SK-N-SH treated with all-trans-retinoic acid at 6 μM for 48 hours (cell line): ENCODE measurements around the gene USH1G.

ENCODE experiments used
- ATAC-seq: fragments of 200-7000 bp; cut with Tn5 transposase; 3 replicates; pipeline ENCODE4 v1.9.1; 2020; ENCODE audit warnings: mild to moderate bottlenecking, moderate library complexity
- GLIS3 ChIP-seq: fragments of 250-450 bp; sonication (Bioruptor Pico); IDR thresholded peaks from 2 replicates; pipeline ENCODE4 v1.5.0; 2020; ENCODE audit warnings: mild to moderate bottlenecking, moderate library complexity
- ISL1 ChIP-seq: fragments of 250-450 bp; sonication (Bioruptor Pico); IDR thresholded peaks from 2 replicates; pipeline ENCODE4 v2.1.2; 2022; ENCODE audit warnings: mild to moderate bottlenecking, moderate library complexity
- OSR1 ChIP-seq: fragments of 250-450 bp; sonication (Bioruptor Pico); IDR thresholded peaks from 2 replicates; pipeline ENCODE4 v1.8.0; 2022; ENCODE audit warnings: moderate library complexity, mild to moderate bottlenecking, inconsistent platforms
- PPARA ChIP-seq: fragments of 250-450 bp; sonication (Bioruptor Pico); IDR thresholded peaks from 2 replicates; pipeline ENCODE4 v1.5.0; 2020; ENCODE audit warnings: mild to moderate bottlenecking, borderline replicate concordance
- RARB ChIP-seq: fragments of 250-450 bp; sonication (Bioruptor Pico); IDR thresholded peaks from 2 replicates; pipeline ENCODE4 v1.8.0; 2021; ENCODE audit warnings: mild to moderate bottlenecking, moderate library complexity
- SNAI2 ChIP-seq: fragments of 250-450 bp; sonication (Bioruptor Pico); IDR thresholded peaks from 2 replicates; pipeline ENCODE4 v1.5.0; 2020; ENCODE audit warnings: mild to moderate bottlenecking, moderate library complexity
- TCF4 ChIP-seq: fragments of 250-450 bp; sonication (Bioruptor Pico); IDR thresholded peaks from 2 replicates; pipeline ENCODE4 v1.8.0; 2021; ENCODE audit warnings: mild to moderate bottlenecking, moderate library complexity, borderline replicate concordance
- TOX ChIP-seq: fragments of 250-450 bp; sonication (Bioruptor Pico); IDR thresholded peaks from 2 replicates; pipeline ENCODE4 v1.8.0; 2021; ENCODE audit warnings: mild to moderate bottlenecking, moderate library complexity, borderline replicate concordance
- ZC3H10 ChIP-seq: fragments of 250-450 bp; sonication (Bioruptor Pico); IDR thresholded peaks from 2 replicates; pipeline ENCODE4 v1.5.1; 2021; ENCODE audit warnings: mild to moderate bottlenecking, moderate library complexity
- ZFP3 ChIP-seq: fragments of 250-450 bp; sonication (Bioruptor Pico); IDR thresholded peaks from 2 replicates; pipeline ENCODE4 v1.5.0; 2020; ENCODE audit warnings: mild to moderate bottlenecking, moderate library complexity
- ZNF565 ChIP-seq: fragments of 450-650 bp; formaldehyde crosslinking; conservative IDR thresholded peaks from 2 replicates; pipeline ENCODE4 v1.5.0; 2020; ENCODE audit warnings: low read depth, mild to moderate bottlenecking, moderate library complexity
- ZNF70 ChIP-seq: fragments of 450-650 bp; formaldehyde crosslinking; IDR thresholded peaks from 2 replicates; pipeline ENCODE4 v1.5.0; 2020; ENCODE audit warnings: mild to moderate bottlenecking, moderate library complexity
- TF ChIP-seq, protein P1 (sequence below): fragments of 250-450 bp; sonication (Bioruptor Pico); IDR thresholded peaks from 2 replicates; pipeline ENCODE4 v1.5.0; 2020; ENCODE audit warnings: mild to moderate bottlenecking, moderate library complexity
- TF ChIP-seq, protein P2 (sequence below): fragments of 250-450 bp; sonication (Bioruptor Pico); IDR thresholded peaks from 2 replicates; pipeline ENCODE4 v1.8.0; 2021; ENCODE audit warnings: low read depth, mild to moderate bottlenecking, moderate library complexity, borderline replicate concordance
- TF ChIP-seq, protein P3 (sequence below): fragments of 250-450 bp; sonication (Bioruptor Pico); IDR thresholded peaks from 2 replicates; pipeline ENCODE4 v1.5.1; 2020; ENCODE audit warnings: low read depth, mild to moderate bottlenecking, moderate library complexity
- TF ChIP-seq, protein P4 (sequence below): fragments of 250-450 bp; sonication (Bioruptor Pico); IDR thresholded peaks from 2 replicates; pipeline ENCODE4 v1.5.1; 2021; ENCODE audit warnings: mild to moderate bottlenecking, moderate library complexity
- TF ChIP-seq, protein P5 (sequence below): fragments of 250-450 bp; sonication (Bioruptor Pico); IDR thresholded peaks from 2 replicates; pipeline ENCODE4 v1.8.0; 2020; ENCODE audit warnings: mild to moderate bottlenecking, moderate library complexity, borderline replicate concordance

USH1G gene

GRCh38 chr17:74964246-74964761 is 41.2 kb upstream of the USH1G start:
- ATAC-seq = no peak
- TF ChIP-seq ISL1 = no peak
- TF ChIP-seq, protein P1, sequence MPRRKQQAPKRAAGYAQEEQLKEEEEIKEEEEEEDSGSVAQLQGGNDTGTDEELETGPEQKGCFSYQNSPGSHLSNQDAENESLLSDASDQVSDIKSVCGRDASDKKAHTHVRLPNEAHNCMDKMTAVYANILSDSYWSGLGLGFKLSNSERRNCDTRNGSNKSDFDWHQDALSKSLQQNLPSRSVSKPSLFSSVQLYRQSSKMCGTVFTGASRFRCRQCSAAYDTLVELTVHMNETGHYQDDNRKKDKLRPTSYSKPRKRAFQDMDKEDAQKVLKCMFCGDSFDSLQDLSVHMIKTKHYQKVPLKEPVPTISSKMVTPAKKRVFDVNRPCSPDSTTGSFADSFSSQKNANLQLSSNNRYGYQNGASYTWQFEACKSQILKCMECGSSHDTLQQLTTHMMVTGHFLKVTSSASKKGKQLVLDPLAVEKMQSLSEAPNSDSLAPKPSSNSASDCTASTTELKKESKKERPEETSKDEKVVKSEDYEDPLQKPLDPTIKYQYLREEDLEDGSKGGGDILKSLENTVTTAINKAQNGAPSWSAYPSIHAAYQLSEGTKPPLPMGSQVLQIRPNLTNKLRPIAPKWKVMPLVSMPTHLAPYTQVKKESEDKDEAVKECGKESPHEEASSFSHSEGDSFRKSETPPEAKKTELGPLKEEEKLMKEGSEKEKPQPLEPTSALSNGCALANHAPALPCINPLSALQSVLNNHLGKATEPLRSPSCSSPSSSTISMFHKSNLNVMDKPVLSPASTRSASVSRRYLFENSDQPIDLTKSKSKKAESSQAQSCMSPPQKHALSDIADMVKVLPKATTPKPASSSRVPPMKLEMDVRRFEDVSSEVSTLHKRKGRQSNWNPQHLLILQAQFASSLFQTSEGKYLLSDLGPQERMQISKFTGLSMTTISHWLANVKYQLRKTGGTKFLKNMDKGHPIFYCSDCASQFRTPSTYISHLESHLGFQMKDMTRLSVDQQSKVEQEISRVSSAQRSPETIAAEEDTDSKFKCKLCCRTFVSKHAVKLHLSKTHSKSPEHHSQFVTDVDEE = no peak
- TF ChIP-seq, protein P2, sequence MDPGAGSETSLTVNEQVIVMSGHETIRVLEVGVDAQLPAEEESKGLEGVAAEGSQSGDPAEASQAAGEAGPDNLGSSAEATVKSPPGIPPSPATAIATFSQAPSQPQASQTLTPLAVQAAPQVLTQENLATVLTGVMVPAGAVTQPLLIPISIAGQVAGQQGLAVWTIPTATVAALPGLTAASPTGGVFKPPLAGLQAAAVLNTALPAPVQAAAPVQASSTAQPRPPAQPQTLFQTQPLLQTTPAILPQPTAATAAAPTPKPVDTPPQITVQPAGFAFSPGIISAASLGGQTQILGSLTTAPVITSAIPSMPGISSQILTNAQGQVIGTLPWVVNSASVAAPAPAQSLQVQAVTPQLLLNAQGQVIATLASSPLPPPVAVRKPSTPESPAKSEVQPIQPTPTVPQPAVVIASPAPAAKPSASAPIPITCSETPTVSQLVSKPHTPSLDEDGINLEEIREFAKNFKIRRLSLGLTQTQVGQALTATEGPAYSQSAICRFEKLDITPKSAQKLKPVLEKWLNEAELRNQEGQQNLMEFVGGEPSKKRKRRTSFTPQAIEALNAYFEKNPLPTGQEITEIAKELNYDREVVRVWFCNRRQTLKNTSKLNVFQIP (CRISPR knock-in tag) = no peak
- TF ChIP-seq, protein P3, sequence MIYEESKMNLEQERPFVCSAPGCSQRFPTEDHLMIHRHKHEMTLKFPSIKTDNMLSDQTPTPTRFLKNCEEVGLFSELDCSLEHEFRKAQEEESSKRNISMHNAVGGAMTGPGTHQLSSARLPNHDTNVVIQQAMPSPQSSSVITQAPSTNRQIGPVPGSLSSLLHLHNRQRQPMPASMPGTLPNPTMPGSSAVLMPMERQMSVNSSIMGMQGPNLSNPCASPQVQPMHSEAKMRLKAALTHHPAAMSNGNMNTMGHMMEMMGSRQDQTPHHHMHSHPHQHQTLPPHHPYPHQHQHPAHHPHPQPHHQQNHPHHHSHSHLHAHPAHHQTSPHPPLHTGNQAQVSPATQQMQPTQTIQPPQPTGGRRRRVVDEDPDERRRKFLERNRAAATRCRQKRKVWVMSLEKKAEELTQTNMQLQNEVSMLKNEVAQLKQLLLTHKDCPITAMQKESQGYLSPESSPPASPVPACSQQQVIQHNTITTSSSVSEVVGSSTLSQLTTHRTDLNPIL (CRISPR knock-in tag) = no peak
- TF ChIP-seq ZFP3 = no peak
- no peak for TF ChIP-seq ZNF565 (CRISPR knock-in tag)
- no peak for TF ChIP-seq RARB (CRISPR knock-in tag)
- TF ChIP-seq ZNF70 (CRISPR knock-in tag) = no peak
- TF ChIP-seq, protein P4, sequence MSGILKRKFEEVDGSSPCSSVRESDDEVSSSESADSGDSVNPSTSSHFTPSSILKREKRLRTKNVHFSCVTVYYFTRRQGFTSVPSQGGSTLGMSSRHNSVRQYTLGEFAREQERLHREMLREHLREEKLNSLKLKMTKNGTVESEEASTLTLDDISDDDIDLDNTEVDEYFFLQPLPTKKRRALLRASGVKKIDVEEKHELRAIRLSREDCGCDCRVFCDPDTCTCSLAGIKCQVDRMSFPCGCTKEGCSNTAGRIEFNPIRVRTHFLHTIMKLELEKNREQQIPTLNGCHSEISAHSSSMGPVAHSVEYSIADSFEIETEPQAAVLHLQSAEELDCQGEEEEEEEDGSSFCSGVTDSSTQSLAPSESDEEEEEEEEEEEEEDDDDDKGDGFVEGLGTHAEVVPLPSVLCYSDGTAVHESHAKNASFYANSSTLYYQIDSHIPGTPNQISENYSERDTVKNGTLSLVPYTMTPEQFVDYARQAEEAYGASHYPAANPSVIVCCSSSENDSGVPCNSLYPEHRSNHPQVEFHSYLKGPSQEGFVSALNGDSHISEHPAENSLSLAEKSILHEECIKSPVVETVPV (CRISPR knock-in tag) = no peak
- TF ChIP-seq ZC3H10 (CRISPR knock-in tag) = no peak

DNA sequence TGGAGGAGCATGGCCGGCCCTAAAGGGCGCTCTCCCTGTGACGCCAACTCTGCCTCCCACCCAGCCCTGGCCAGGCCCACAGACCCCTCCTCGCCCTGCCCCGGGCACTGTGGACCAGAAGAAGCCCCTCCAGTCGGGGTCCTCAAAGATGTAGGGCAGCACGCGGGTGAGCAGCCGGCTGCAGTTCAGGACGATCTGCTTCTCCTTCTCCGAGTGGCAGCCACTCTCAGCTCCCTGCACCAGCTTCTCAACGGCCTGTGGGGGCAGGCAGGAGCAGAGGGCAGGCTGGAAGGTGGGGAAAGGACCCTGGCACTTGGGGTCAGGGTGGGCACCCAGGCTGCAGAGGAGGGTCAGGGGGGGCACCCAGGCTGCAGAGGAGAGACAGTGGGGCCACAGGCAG is 40.6 kb upstream of the USH1G start:
- ATAC-seq = no peak
- TF ChIP-seq, protein P5, sequence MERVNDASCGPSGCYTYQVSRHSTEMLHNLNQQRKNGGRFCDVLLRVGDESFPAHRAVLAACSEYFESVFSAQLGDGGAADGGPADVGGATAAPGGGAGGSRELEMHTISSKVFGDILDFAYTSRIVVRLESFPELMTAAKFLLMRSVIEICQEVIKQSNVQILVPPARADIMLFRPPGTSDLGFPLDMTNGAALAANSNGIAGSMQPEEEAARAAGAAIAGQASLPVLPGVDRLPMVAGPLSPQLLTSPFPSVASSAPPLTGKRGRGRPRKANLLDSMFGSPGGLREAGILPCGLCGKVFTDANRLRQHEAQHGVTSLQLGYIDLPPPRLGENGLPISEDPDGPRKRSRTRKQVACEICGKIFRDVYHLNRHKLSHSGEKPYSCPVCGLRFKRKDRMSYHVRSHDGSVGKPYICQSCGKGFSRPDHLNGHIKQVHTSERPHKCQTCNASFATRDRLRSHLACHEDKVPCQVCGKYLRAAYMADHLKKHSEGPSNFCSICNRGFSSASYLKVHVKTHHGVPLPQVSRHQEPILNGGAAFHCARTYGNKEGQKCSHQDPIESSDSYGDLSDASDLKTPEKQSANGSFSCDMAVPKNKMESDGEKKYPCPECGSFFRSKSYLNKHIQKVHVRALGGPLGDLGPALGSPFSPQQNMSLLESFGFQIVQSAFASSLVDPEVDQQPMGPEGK (CRISPR knock-in tag) = no peak
- TF ChIP-seq, protein P1 = no peak
- TF ChIP-seq, protein P3 (CRISPR knock-in tag) = no peak
- no peak for TF ChIP-seq OSR1 (CRISPR knock-in tag)
- no peak for TF ChIP-seq SNAI2
- TF ChIP-seq ZNF70 (CRISPR knock-in tag) = no peak
- TF ChIP-seq, protein P4 (CRISPR knock-in tag) = no peak
- TF ChIP-seq TOX (CRISPR knock-in tag) = no peak
- TF ChIP-seq PPARA (CRISPR knock-in tag) = no peak
- TF ChIP-seq ZNF565 (CRISPR knock-in tag) = no peak
- TF ChIP-seq TCF4 (CRISPR knock-in tag) = no peak
- TF ChIP-seq RARB (CRISPR knock-in tag) = no peak
- TF ChIP-seq GLIS3 (CRISPR knock-in tag) = no peak
- TF ChIP-seq, protein P2 (CRISPR knock-in tag) = no peak
- TF ChIP-seq ZFP3 = no peak
